Lower lobe of right lung (tissue), 2 donors: Measurements from ENCODE around the gene RRBP1. TPM values are rescaled to one million over a fixed set of nuclear protein-coding genes. Genes with fewer than 3 reads are reported as not detected.
A peak's percentile ranks its signal among the peaks of the same experiment; 100 is the strongest.

Experiments used
- ATAC-seq, 2 donors: fragments of 200-7000 bp; cut with Tn5 transposase; one replicate each; pipeline ENCODE4 v1.9.1; 2020 to 2022; ENCODE audit warnings: mild to moderate bottlenecking in 2 of 2, moderate library complexity in 2 of 2
- DNase-seq: peaks from one replicate; pipeline ENCODE4 v3.0.0-alpha.2; 2020
- H3K27ac ChIP-seq: fragments of 200-600 bp; one replicate; pipeline ENCODE4 v1.8.0; 2022
- H3K27me3 ChIP-seq: fragments of 200-600 bp; one replicate; pipeline ENCODE4 v1.8.0; 2022; ENCODE audit warnings: low read depth
- H3K36me3 ChIP-seq: fragments of 200-600 bp; one replicate; pipeline ENCODE4 v1.8.0; 2022; ENCODE audit warnings: mild to moderate bottlenecking
- H3K4me1 ChIP-seq: fragments of 200-600 bp; one replicate; pipeline ENCODE4 v1.8.0; 2022
- H3K4me3 ChIP-seq: fragments of 200-600 bp; one replicate; pipeline ENCODE4 v1.8.0; 2022; ENCODE audit warnings: mild to moderate bottlenecking
- H3K9me3 ChIP-seq: fragments of 200-600 bp; one replicate; pipeline ENCODE4 v1.8.0; 2022
- CTCF ChIP-seq: fragments of 200-600 bp; IDR thresholded peaks from one replicate; pipeline ENCODE4 v1.8.0; 2022; ENCODE audit warnings: antibody characterized with exemption, mild to moderate bottlenecking
- intact Hi-C: fragments of 100-400 bp; cut with DNase I; formaldehyde crosslinking; loops from one replicate; pipeline ENCODE4 v1.11.0; 2022
- total RNA-seq: library from RNA; stranded (reverse); fragmentation: NEBNext Ultra II Directional; extraction: Animal tissue kit (Norgen Biotek cat#: 25700); gene quantifications from one replicate; pipeline ENCODE4 v1.2.1, GENCODE V29; 2021
- donor health status: DM: no; HTN: yes; CAD: no; lungs with severe emphysema.

RRBP1 gene
- total RNA-seq, 1 donor from 2014 or later, result 138 TPM

GRCh38 chr20:17605131-17605660, 76.8 kb downstream of the RRBP1 start:
- Histone ChIP-seq H3K9me3 (no peaks in the 10 kb centered on the region), H3K27ac (no peak overlapping the region), H3K4me1 (peaks cover 44% of the 10 kb centered on the region), H3K27me3 (no peaks in the 10 kb centered on the region), H3K4me3 (no peak overlapping the region), H3K36me3 (peaks cover 74% of the 10 kb centered on the region)
- DNase-seq (no peak), ATAC-seq (peak; percentile 69 to 73)
- intact Hi-C loops, result no loop called here
- no peak for TF ChIP-seq CTCF

GRCh38 chr20:17602493-17602892, 79.5 kb downstream of the RRBP1 start:
- peaks cover 59% of the 10 kb centered on the region for H3K36me3 ChIP-seq
- no peak for TF ChIP-seq CTCF
- no peak overlapping the region for H3K4me3 ChIP-seq
- no peak for ATAC-seq
- peaks cover 46% of the 10 kb centered on the region for H3K4me1 ChIP-seq
- no peak for DNase-seq
- no peaks in the 10 kb centered on the region for H3K9me3 ChIP-seq
- intact Hi-C loops, result no loop called here
- H3K27ac ChIP-seq, result no peak overlapping the region
- H3K27me3 ChIP-seq, result no peaks in the 10 kb centered on the region

- ATAC-seq (no peak), DNase-seq (no peak)
- no peak overlapping the region for H3K27ac ChIP-seq
- H3K9me3 ChIP-seq, result no peaks in the 10 kb centered on the region
- peaks cover 53% of the 10 kb centered on the region for H3K36me3 ChIP-seq
- peaks cover 51% of the 10 kb centered on the region for H3K4me1 ChIP-seq
- no peak for TF ChIP-seq CTCF
- H3K4me3 ChIP-seq, result no peak overlapping the region
- H3K27me3 ChIP-seq, result no peaks in the 10 kb centered on the region
- intact Hi-C loops, result no loop called here
Observed at GRCh38 chr20:17601957-17602356, 80.1 kb downstream of the RRBP1 start.

- Histone ChIP-seq H3K9me3 (no peaks in the 10 kb centered on the region), H3K4me3 (no peak overlapping the region), H3K4me1 (peaks cover 68% of the 10 kb centered on the region), H3K27me3 (no peaks in the 10 kb centered on the region), H3K36me3 (peaks cover 18% of the 10 kb centered on the region), H3K27ac (no peak overlapping the region)
- DNase-seq (no peak), ATAC-seq (no peak)
- TF ChIP-seq CTCF, result no peak
- intact Hi-C loops, result no loop called here
Observed at GRCh38 chr20:17598013-17598550, 84.0 kb downstream of the RRBP1 start.

GRCh38 chr20:17595856-17596255, 86.2 kb downstream of the RRBP1 start:
- DNase-seq, result no peak
- ATAC-seq, result no peak
- Histone ChIP-seq H3K36me3 (peaks cover 6% of the 10 kb centered on the region), H3K27ac (no peak overlapping the region), H3K9me3 (no peaks in the 10 kb centered on the region), H3K27me3 (no peaks in the 10 kb centered on the region), H3K4me3 (no peak overlapping the region), H3K4me1 (peaks cover 74% of the 10 kb centered on the region)
- intact Hi-C loops, result no loop called here
- TF ChIP-seq CTCF, result no peak
